Left renal cortex interstitium (tissue), 4 donors: ENCODE data around the gene ANKFN1. TPM values are rescaled to one million over a fixed set of nuclear protein-coding genes. Genes with fewer than 3 reads are reported as not detected.

Experiments used
- DNase-seq, 4 donors: peaks; one replicate each; pipeline ENCODE4 v3.0.0-alpha.2; 2013; ENCODE audit warnings: low read depth in 4 of 4, low spot score in 2 of 4, missing footprints in 1 of 4
- polyA plus RNA-seq, 4 donors: library from polyadenylated mRNA; unstranded; fragments of 120-200 nt; gene quantifications; one replicate each; pipeline ENCODE4 v1.2.1, GENCODE V29; 2013; ENCODE audit not compliant: insufficient read length in 4 of 4

ANKFN1 gene
- polyA plus RNA-seq, 4 donors: 0.35 to 1.4 (median 0.77) TPM

DNA sequence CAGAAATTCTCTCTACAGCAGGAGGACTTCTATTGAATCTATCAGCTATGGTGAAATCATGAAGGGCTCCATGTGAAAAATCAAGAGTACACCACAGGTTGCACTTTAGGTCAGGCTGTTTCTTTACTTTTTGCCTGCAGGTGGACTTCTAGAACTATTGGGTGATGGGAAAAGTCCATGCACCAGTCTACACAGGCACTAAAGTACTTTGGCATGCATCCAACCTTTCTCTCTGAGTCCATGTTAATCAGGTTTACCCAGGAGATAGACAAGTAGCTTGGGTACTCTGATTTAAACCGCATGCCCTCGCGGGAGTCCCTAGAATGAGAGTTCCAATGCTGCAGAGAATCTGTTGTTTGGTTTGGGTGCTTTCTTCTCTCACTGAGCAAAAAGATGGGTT lies 9.1 kb upstream of the ANKFN1 start:
- DNase-seq: no peak

GRCh38 chr17:56146534-56146933 lies 6.7 kb upstream of the ANKFN1 start:
- no peak for DNase-seq

GRCh38 chr17:56148333-56148732 lies 4.9 kb upstream of the ANKFN1 start:
- DNase-seq: no peak

- DNase-seq: no peak
These were observed 3.8 kb upstream of the ANKFN1 start for GRCh38 chr17:56149266-56150036.

- no peak for DNase-seq
These were observed 2.6 kb upstream of the ANKFN1 start for GRCh38 chr17:56150649-56151048.

GRCh38 chr17:56157845-56158244 lies 4.6 kb downstream of the ANKFN1 start:
- DNase-seq: no peak

DNA sequence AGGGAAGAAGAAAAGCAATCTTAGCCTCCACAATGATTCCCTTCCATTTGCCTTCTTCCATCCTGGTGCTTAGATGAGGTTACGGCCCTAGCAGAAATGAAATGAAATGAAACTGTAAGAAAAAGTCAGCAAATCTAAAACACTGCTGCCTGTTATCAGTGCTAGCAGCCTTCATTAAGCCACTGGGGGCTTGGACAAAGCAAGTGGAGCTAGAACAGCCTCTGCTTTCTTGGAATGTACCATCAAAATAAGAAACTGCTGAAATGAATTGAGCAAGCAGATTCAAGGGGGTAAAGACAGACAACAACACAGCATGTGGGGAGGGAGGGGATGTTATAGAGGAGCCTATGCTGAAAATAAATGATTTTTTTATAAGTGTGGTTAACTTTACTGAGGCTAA lies 5.1 kb downstream of the ANKFN1 start:
- DNase-seq: no peak

DNA sequence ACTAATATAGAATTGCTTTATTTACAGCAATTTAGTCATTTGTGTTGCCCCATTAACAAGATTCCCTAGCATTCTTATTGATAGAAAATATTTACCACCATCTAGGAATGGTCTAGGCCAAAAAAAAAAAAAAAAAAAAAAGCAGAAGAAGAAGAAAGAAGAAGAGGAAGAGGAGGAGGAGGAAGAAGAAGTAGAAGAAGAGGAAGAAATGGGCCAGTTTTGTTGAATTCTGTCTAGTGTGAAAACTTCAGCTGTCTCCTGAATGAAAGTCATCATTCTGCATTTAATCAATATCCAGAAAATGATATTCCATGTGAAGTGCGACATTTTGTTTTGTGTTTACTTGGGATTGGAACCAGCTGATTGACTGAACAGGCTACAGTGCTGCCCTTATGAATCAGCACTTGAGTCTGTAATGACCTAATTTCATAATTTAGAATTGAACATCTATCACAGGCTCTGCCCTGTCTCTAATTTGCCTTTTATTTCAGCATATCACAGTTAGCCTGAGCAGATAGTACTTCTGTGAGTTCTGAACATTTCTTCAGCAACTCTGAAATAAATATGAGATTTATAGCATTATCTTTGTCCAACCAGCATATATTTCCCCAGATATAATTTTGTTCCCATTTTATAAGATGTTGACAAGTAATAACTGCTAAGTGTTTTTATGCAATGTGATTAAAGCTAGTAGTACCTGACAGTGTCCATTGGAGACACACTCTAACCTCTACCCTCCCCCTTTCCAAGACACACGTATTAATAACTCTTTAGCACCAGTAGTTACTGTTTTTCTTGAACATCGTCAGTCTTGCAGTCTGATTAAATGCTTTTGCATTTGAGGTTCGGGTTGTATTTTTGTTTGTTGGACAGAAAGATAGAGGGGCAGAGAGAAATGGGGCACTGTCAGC lies 5.9 kb downstream of the ANKFN1 start:
- no peak for DNase-seq

- no peak for DNase-seq
These were observed 6.6 kb downstream of the ANKFN1 start for GRCh38 chr17:56159826-56160380.

DNA sequence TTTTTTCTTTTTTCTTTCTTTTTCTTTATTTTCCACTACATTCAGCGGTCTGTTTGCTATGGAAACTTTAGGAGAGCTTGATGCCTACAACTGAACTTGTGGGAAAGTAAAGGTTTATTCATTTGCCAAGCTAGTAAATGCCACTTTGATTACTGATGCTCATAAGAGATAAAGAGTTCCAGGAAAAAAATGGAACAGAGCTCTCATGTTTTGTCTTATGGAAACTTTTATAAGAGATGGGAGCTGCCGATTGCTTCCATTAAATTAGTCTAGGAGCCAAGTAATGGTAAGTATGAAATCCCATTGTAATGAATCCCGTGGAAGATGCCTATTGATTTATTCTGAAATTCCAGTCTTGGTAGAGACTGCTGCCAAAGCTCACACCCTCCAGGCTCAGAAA lies 7.1 kb downstream of the ANKFN1 start:
- DNase-seq: no peak

- no peak for DNase-seq
These were observed 11.9 kb downstream of the ANKFN1 start for GRCh38 chr17:56165072-56165641.

DNA sequence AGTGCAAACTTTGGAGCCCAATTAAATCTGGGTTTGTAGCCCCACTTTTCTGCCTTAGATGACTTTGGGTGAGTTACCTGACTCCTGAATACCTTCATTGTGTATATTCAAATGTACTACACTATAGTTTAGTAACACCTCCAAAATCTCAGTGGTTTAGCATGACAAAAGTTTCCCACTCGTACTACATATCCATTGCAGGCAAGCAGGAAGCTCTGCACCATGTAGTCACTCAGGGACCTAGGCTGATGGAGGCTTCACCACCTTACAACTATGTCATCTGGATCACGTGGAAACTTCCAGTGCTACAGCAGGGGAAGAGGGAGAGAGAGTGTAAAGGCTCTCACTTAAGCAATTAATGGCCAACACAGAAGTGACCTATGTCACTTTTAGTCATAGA lies 14.2 kb downstream of the ANKFN1 start:
- no peak for DNase-seq

DNA sequence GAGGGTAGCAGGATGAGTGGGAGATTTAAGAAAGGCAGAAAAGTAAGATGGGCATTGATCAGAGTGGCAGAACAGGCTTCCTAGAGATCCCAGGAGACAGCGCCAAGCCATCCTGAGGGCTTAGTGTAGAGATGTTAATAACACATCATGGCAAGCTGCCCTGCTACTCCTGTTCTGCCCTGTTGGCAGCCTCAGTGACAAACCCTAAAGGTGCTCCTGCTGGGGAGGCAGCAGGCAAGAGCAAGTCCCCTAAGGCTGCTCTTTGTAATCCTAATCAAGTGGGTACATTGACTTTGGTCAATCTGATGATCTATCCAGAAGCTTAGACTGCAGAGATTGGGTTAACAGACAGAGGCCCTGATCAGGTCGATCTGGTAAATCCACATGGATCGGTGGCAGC lies 16.3 kb downstream of the ANKFN1 start:
- DNase-seq: no peak

GRCh38 chr17:56171186-56171959 lies 18.1 kb downstream of the ANKFN1 start:
- no peak for DNase-seq

DNA sequence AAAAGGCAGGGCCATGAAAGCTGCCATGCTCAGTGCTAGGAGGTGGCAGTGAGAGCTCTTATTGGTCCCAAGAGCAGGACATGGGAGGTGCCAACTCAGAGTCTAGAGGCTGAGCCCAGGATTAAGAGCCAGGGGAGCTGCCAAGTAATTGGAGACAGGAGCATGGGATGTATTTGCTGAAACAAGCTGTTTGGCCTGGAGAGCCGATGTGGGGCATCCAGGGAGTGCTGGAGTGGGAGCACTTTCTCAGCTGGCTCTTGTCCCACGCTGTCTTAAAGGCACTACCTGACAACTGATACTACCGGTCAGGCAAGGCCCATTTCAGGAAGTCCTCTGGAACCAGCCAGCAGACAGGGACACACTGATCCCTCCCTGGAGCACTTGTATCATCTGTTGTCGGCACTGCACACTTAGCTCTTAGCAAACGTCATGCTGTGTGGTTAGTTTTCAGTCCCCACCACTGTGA lies 19.3 kb downstream of the ANKFN1 start:
- DNase-seq: no peak

GRCh38 chr17:56173026-56173425 lies 19.8 kb downstream of the ANKFN1 start:
- no peak for DNase-seq

DNA sequence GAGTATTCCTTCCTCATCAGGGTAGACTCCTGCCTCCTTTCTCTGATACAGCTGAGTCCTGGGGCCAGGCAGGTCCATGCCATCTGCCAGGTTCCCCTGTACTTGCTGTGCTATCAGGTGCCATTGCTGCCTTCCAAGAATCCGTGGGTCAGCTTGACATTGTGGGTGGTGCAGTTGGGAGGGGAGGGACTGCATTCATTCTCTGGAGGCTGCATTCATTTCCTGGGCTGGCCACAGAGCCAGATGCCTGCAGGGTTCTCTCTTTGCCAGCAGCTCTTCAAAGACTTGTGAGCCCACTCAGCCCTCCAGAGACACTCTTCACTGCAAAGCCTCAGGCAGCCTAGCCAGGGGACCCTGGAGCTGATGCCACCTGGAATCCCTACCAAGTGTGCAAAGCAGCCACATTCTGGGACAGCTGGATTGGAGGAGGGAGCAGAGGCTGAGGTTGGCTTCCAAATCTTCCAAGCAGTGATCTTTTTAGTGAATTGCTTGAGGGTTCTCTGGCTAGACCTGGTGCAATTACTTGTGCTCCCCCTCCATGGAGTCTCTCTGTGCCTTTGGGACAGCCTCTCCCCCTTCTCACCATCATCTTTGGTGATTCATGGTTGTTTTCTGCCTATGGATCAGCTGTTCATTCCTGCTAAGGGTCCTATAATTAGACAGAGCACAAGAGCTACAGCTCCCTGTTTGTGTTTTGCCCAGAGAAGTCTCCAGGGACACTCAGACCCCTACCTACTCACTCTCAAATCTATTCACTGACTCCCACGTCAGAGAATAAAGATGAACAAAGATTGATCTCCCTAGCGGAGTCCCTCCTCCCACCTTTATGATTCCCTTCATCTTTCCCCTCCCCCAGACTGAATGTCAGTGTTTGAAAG lies 20.9 kb downstream of the ANKFN1 start:
- DNase-seq: no peak

- DNase-seq: no peak
These were observed 22.2 kb downstream of the ANKFN1 start for GRCh38 chr17:56175299-56175955.

- DNase-seq: no peak
These were observed 22.8 kb downstream of the ANKFN1 start for GRCh38 chr17:56176091-56176490.
